Left renal pelvis (tissue), 4 donors: Measurements from ENCODE around the gene FARP1. TPM values are rescaled to one million over a fixed set of nuclear protein-coding genes. Genes with fewer than 3 reads are reported as not detected.

Source experiments
- DNase-seq, 4 donors: peaks; one replicate each; pipeline ENCODE4 v3.0.0-alpha.2; 2013; ENCODE audit warnings: low read depth in 4 of 4, low spot score in 3 of 4
- polyA plus RNA-seq, 4 donors: library from polyadenylated mRNA; unstranded; fragments of 120-200 nt; gene quantifications; one replicate each; pipeline ENCODE4 v1.2.1, GENCODE V29; 2013; ENCODE audit not compliant: insufficient read length in 4 of 4

Gene FARP1
- polyA plus RNA-seq, 4 donors = 66.1 to 307 (median 241) TPM

- DNase-seq = no peak
These were observed 29.9 kb downstream of the FARP1 start for GRCh38 chr13:98172590-98173422.

- no peak for DNase-seq
These were observed 30.7 kb downstream of the FARP1 start for GRCh38 chr13:98173431-98174152.

- DNase-seq = no peak
These were observed 31.4 kb downstream of the FARP1 start for GRCh38 chr13:98174307-98174706.

DNA sequence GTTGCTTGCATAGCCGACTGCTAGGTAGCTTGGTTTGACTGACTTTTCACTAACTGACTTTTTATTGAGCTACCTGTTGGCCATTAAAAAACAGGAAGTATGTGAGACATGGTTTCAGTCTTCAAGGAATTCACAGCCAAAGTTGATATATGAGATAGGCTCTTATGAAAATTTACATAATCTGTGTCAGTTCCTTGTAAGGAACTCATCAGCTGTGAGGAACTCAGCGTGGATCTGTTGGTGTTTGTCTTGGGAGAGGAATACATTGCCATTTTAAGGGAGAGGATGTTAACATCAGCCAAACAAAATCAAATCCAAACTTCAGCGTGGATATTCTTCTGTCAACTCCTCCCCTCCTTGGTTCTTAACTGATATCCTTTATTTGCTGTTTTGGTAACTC is 32.1 kb downstream of the FARP1 start:
- DNase-seq = no peak

DNA sequence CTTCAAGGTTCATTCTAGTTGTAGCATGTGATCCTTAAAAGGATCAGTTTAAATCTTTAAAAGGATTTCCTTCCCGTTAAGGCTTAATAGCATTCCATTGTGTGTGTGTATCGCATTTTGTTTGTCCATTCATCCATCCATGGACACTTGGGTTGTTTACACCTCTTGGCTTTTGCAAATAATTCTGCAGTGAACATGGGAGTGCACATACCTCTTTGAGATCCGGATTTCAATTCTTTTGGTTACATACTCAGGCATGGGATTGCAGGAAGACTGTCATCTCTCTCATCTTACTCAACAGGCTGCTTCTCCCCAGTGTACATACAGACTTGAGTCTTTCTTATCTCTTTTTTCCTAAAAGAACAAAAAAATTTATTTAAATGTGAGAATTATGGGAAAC is 32.9 kb downstream of the FARP1 start:
- no peak for DNase-seq

DNA sequence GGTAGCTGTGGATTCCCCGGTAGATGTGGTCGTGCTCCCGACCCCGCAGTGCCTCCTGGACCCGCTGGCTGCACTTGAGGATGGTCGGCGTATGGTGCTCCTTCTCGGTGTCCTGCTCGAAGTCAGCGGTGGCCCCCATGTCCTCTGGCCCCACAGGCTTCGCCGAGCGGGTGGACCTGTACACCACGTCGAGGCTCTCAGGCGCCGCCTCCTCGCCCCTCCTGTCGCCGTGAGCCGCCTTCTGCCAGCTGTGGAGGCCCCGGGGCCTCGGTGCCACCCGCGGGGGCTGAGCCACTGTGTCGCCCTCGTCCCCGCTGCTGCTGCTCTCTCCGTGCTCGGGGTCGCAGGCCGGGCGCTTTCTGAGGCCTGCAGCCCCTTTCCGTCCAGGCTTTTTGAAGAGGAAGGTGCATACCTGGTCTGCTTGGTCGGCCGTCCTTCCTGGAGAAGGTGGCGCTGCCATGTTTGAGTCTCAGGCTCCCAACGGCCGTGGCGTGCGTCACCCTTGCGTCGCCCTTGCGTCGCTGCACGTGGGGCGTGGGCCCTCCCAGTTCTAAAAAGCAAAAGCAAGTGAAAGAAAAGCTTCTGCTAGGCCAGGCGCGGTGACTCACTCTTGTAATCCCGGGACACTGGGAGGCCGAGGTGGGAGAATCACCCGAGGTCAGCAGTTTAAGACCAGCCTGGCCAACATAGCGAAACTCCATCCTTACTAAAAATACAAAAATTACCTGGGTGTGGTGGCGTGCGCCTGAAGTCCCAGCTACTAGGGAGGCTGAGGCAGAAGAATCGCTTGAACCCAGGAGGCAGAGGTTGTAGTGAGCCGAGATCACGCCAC is 34.1 kb downstream of the FARP1 start, which contains the start of gene RNF113B:
RNF113B (minus strand) TSS at position 493 of the 832 bp plus-strand sequence; CDS start at position 460, 33 bp downstream.
- DNase-seq = no peak

- DNase-seq = no peak
These were observed 37.2 kb downstream of the FARP1 start for GRCh38 chr13:98180092-98180491.

- no peak for DNase-seq
These were observed 38.4 kb downstream of the FARP1 start for GRCh38 chr13:98181111-98181815.

DNA sequence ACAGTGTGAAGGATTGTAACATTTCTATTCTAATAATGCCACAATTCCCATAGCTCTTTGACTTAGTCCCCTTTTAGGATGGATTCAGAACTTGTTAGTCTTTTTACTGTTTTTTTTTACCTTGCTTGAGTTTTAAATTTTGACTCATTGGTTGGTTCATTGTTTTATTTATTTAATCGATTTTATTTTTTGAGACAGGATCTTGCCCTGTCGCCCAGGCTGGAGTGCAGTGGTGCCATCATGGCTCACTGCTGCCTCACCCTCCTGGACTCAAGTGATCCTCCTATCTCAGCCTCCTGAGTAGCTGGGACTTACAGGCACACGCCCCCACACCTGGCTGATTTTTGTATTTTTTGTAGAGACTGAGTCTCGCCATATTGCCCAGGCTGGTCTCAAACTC is 39.3 kb downstream of the FARP1 start:
- no peak for DNase-seq

- DNase-seq = no peak
These were observed 39.7 kb downstream of the FARP1 start for GRCh38 chr13:98182589-98182988.

GRCh38 chr13:98184792-98185191 is 41.9 kb downstream of the FARP1 start:
- no peak for DNase-seq

GRCh38 chr13:98187155-98187964 is 44.5 kb downstream of the FARP1 start:
- no peak for DNase-seq

- no peak for DNase-seq
These were observed 45.0 kb downstream of the FARP1 start for GRCh38 chr13:98187965-98188261.

GRCh38 chr13:98188544-98189166 is 45.8 kb downstream of the FARP1 start:
- DNase-seq = no peak

DNA sequence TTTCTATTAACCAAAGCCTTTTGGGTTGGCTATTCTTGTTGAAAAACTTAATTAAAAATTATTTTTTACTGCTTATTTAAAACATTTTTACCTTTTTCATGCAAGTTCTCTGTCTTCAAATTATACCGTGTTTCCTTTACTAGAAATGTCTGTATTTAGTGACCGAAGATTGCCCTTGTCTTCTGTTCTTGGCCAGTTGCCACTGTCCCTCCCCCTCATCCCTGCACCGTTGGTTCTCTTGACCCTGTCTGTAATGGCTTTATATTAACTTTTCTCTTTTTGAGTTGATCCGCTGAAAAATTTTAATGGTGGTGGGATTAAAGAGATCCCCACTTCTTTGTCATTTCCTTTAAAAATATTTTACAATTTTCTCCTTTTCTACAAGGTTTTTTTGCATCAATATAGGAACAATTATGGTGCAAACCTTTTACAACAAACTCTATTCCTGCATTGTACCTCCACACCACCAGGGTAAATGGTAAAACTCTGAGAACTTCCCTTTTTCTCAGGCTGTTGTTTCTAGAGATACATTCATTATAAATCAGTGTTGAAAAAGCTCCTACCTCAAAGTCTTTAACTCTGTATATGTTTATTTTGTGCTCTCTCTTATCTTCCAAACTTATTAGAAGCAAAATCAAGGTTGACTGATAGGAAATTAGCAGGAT is 47.1 kb downstream of the FARP1 start:
- DNase-seq = no peak

DNA sequence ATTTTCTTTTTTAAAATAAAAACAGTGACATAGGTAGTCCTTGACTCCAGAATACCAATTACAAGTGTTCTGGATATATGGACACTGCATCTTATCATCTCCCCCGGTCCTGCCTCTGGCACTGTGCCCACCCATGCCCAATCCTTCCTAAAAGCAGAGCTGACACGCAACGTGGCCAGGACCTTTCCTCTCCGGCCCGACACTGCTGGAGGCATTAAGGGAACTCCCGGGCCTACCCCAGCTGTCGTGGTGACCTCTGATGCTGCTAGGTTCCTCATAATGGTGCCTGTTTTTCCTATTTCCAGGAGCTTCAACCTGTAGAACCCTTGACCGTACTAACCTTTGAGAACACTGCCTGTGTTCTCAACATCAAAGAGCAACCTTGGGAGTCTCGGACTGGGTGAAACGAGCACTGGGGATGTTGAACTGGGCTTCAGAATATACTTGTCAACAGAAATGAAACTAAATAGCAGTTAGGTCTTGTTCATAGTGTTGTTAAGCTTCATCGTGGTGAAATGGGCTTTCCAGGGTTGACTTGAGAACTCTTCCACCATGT is 48.1 kb downstream of the FARP1 start:
- DNase-seq = no peak

- DNase-seq = no peak
These were observed 49.1 kb downstream of the FARP1 start for GRCh38 chr13:98192008-98192407.

DNA sequence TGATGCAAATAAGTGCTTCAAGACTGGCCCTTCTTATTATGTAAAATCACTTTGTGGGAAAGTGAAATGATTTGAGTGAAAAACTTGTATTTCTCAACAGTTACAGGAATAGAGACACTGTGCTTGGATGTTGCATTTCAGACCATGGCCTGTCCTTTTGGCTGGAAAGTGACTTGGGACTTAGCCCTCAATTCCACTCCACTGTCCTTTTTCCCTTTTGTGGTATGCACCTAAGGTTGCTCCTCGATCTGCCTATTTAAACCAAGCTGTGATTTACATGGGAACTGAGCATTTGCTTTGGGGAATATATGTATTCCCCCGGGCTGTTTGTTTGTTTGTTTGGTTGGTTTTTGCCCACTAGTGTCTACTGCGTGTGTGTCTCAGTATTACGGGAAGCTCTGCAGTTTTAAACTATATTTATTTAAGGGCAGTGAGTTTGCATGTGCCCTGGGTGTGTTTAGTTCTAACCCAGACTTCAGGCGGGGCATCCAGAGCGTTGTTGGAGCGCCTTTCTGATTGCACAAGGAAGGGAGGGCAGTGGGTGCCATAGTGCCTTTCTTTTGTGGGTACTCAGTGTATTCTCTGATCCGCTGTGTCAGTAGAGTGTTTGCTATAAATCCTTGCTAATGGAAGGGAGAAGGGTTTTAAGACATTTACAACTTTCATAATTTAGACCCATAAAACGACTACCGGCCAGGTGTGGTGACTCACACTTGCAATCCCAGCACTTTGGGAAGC is 52.3 kb downstream of the FARP1 start:
- no peak for DNase-seq
